H1 (cell line): ENCODE results near the gene DGKZ. TPM values are rescaled to one million over a fixed set of nuclear protein-coding genes. Genes with fewer than 3 reads are reported as not detected.
A peak's percentile ranks its signal among the peaks of the same experiment; 100 is the strongest.

Source experiments
- CTCF ChIA-PET: fragments of 300-600 bp; sonication (Branson Sonifier 250); formaldehyde crosslinking; loops from one replicate; lab custom pipeline; 2021; ENCODE audit not compliant: partially characterized antibody; lab: Charles Lee
- POLR2A ChIA-PET: fragments of 300-600 bp; sonication (Branson Sonifier 250); formaldehyde crosslinking; loops from one replicate; lab custom pipeline; 2021; ENCODE audit warnings: inconsistent platforms; ENCODE audit not compliant: partially characterized antibody; lab: Charles Lee
- DNase-seq, 2 experiments: peaks; one replicate each; pipeline versions ENCODE4 v3.0.0 to v3.0.0-alpha.2; 2010 to 2022; ENCODE audit warnings: low spot score in 2 of 2, low read depth in 1 of 2, mixed read lengths in 1 of 2
- FAIRE-seq: peaks from 2 replicates; lab custom pipeline; 2011; peaks lifted over from hg19 to GRCh38; lab: Jason Lieb, UNC
- H2AFZ ChIP-seq: 2 replicates; pipeline ENCODE4 v1.8.1; 2012; ENCODE audit warnings: low read length, inconsistent platforms
- H2AK5ac ChIP-seq: 2 replicates; pipeline ENCODE4 v1.6.1; 2013; ENCODE audit warnings: low read depth, low read length
- H2BK120ac ChIP-seq: replicated peaks from 2 replicates; pipeline ENCODE3; 2013; ENCODE audit warnings: low read depth, low read length, inconsistent platforms
- H2BK12ac ChIP-seq: 2 replicates; pipeline ENCODE4 v1.6.1; 2013; ENCODE audit warnings: low read depth, low read length
- H2BK15ac ChIP-seq: 2 replicates; pipeline ENCODE4 v1.6.1; 2013; ENCODE audit warnings: low read length
- H2BK20ac ChIP-seq: 2 replicates; pipeline ENCODE4 v1.6.1; 2013; ENCODE audit warnings: low read length
- H2BK5ac ChIP-seq: 2 replicates; pipeline ENCODE4 v1.6.1; 2013; ENCODE audit warnings: low read depth, low read length
- H3K14ac ChIP-seq: 2 replicates; pipeline ENCODE4 v1.6.1; 2013; ENCODE audit warnings: inconsistent platforms; ENCODE audit not compliant: insufficient read length
- H3K18ac ChIP-seq: 2 replicates; pipeline ENCODE4 v1.6.1; 2013; ENCODE audit warnings: low read length; ENCODE audit errors: extremely low read depth
- H3K23ac ChIP-seq: 2 replicates; pipeline ENCODE4 v1.6.1; 2013; ENCODE audit warnings: inconsistent platforms; ENCODE audit not compliant: insufficient read length
- H3K23me2 ChIP-seq: 2 replicates; pipeline ENCODE4 v1.6.1; 2013; ENCODE audit warnings: low read depth, low read length
- H3K27ac ChIP-seq: 2 replicates; pipeline ENCODE4 v1.6.1; 2011; ENCODE audit warnings: low read depth, low read length, inconsistent platforms
- H3K27me3 ChIP-seq, 4 experiments: replicated peaks in 1 of 4; 1 replicate in 1 of 4; 2 replicates in 3 of 4; pipeline versions ENCODE4 v1.6.1 to v1.8.1; 2011 to 2013; ENCODE audit warnings: low read length in 3 of 4, mild to moderate bottlenecking in 3 of 4, inconsistent platforms in 2 of 4, mixed read lengths in 2 of 4, moderate library complexity in 1 of 4; ENCODE audit not compliant: control insufficient read depth in 3 of 4, insufficient read depth in 3 of 4; ENCODE audit errors: extremely low read depth in 1 of 4
- H3K36me3 ChIP-seq, 4 experiments: 2 replicates each; pipeline versions ENCODE4 v1.6.1 to v1.8.1; 2011 to 2013; ENCODE audit warnings: mild to moderate bottlenecking in 4 of 4, low read length in 3 of 4, moderate library complexity in 2 of 4, control low read depth in 1 of 4, inconsistent platforms in 1 of 4; ENCODE audit not compliant: insufficient read depth in 4 of 4, control insufficient read depth in 2 of 4
- H3K4ac ChIP-seq: replicated peaks from 2 replicates; pipeline ENCODE3; 2013; ENCODE audit warnings: low read length, low read depth, mixed read lengths, inconsistent platforms; ENCODE audit not compliant: insufficient read length
- H3K4me1 ChIP-seq, 4 experiments: replicated peaks in 1 of 4; 1 replicate in 1 of 4; 2 replicates in 3 of 4; pipeline versions ENCODE4 v1.6.1 to v1.8.1; 2011 to 2013; ENCODE audit warnings: low read length in 3 of 4, inconsistent platforms in 2 of 4, mixed read lengths in 1 of 4; ENCODE audit not compliant: insufficient read depth in 4 of 4, control insufficient read depth in 3 of 4
- H3K4me2 ChIP-seq, 2 experiments: 2 replicates each; pipeline versions ENCODE4 v1.6.1 to v1.8.1; 2011 to 2013; ENCODE audit warnings: low read depth in 2 of 2, low read length in 2 of 2, control low read depth in 1 of 2, inconsistent platforms in 1 of 2, mild to moderate bottlenecking in 1 of 2; ENCODE audit not compliant: insufficient read depth in 1 of 2
- H3K4me3 ChIP-seq, 4 experiments: fragments of 200-600, 300-600 bp in 1 of 4; sonication (generic), shearing (Covaris generic), sonication (Bioruptor Twin) in 1 of 4; 2 replicates each; pipeline versions ENCODE4 v1.5.1 to v1.8.1; 2011 to 2016; ENCODE audit warnings: low read length in 4 of 4, low read depth in 3 of 4, control low read depth in 2 of 4, inconsistent platforms in 2 of 4, mild to moderate bottlenecking in 2 of 4, mixed read lengths in 1 of 4, moderate library complexity in 1 of 4; ENCODE audit not compliant: insufficient read depth in 2 of 4; ENCODE audit errors: extremely low read depth in 1 of 4
- H3K56ac ChIP-seq: replicated peaks from 2 replicates; pipeline ENCODE3; 2013; ENCODE audit warnings: low read depth, mild to moderate bottlenecking, mixed read lengths, low read length, inconsistent platforms; ENCODE audit not compliant: insufficient read length
- H3K79me1 ChIP-seq: 2 replicates; pipeline ENCODE4 v1.6.1; 2013; ENCODE audit warnings: low read depth, low read length, control low read depth
- H3K79me2 ChIP-seq, 2 experiments: 2 replicates each; pipeline versions ENCODE4 v1.6.1 to v1.8.1; 2012 to 2013; ENCODE audit warnings: low read length in 2 of 2, mild to moderate bottlenecking in 2 of 2, inconsistent platforms in 1 of 2; ENCODE audit not compliant: insufficient read depth in 2 of 2, control insufficient read depth in 1 of 2
- H3K9ac ChIP-seq, 4 experiments: replicated peaks in 1 of 4; 1 replicate in 1 of 4; 2 replicates in 3 of 4; pipeline versions ENCODE4 v1.6.1 to v1.8.1; 2011 to 2013; ENCODE audit warnings: low read depth in 3 of 4, low read length in 3 of 4, control low read depth in 2 of 4, mild to moderate bottlenecking in 2 of 4, moderate library complexity in 2 of 4, inconsistent platforms in 1 of 4; ENCODE audit errors: extremely low read depth in 1 of 4
- H3K9me3 ChIP-seq, 2 experiments: 2 replicates each; pipeline versions ENCODE4 v1.6.1 to v1.8.1; 2012 to 2013; ENCODE audit warnings: mild to moderate bottlenecking in 2 of 2, moderate library complexity in 2 of 2, control low read depth in 1 of 2, inconsistent platforms in 1 of 2, low read depth in 1 of 2, low read length in 1 of 2, mixed read lengths in 1 of 2; ENCODE audit not compliant: insufficient read depth in 2 of 2
- H4K20me1 ChIP-seq, 2 experiments: replicated peaks in 1 of 2; 2 replicates each; pipeline versions ENCODE3 to v1.8.1; 2011 to 2013; ENCODE audit warnings: inconsistent platforms in 2 of 2, low read length in 2 of 2, mild to moderate bottlenecking in 1 of 2; ENCODE audit not compliant: insufficient read depth in 2 of 2, control insufficient read depth in 1 of 2
- H4K5ac ChIP-seq: 2 replicates; pipeline ENCODE4 v1.6.1; 2013; ENCODE audit warnings: low read length, low read depth, mixed read lengths, inconsistent platforms; ENCODE audit not compliant: insufficient read length
- H4K8ac ChIP-seq: 2 replicates; pipeline ENCODE4 v1.8.0; 2013; ENCODE audit warnings: mild to moderate bottlenecking, moderate library complexity, low read length, inconsistent platforms; ENCODE audit not compliant: insufficient read depth; ENCODE audit errors: extremely low read depth
- H4K91ac ChIP-seq: replicated peaks from 2 replicates; pipeline ENCODE3; 2013; ENCODE audit warnings: low read length, mixed read lengths, inconsistent platforms; ENCODE audit not compliant: insufficient read length
- BACH1 ChIP-seq: IDR thresholded peaks from 2 replicates; pipeline ENCODE4 v1.6.1; 2012; ENCODE audit warnings: low read length, improper control_type of control experiment
- CTBP2 ChIP-seq: IDR thresholded peaks from 2 replicates; pipeline ENCODE4 v1.7.0; 2011; ENCODE audit warnings: borderline replicate concordance, mild to moderate bottlenecking, moderate library complexity, mixed read lengths, low read length; ENCODE audit not compliant: insufficient read depth, insufficient read length
- GABPA ChIP-seq: IDR thresholded peaks from 2 replicates; pipeline ENCODE4 v1.6.1; 2011; ENCODE audit warnings: mild to moderate bottlenecking, low read length, moderate library complexity, borderline replicate concordance; ENCODE audit not compliant: insufficient read depth
- JUN ChIP-seq: IDR thresholded peaks from 2 replicates; pipeline ENCODE4 v1.6.1; 2011; ENCODE audit warnings: low read depth, mild to moderate bottlenecking, improper control_type of control experiment, low read length
- JUND ChIP-seq: IDR thresholded peaks from 2 replicates; pipeline ENCODE4 v1.6.1; 2011; ENCODE audit warnings: mild to moderate bottlenecking, improper control_type of control experiment, low read length
- MAFK ChIP-seq: IDR thresholded peaks from 2 replicates; pipeline ENCODE4 v1.6.1; 2012; ENCODE audit warnings: low read depth, mild to moderate bottlenecking, improper control_type of control experiment, low read length
- NANOG ChIP-seq: IDR thresholded peaks from 2 replicates; pipeline ENCODE4 v1.6.1; 2011; ENCODE audit warnings: low read length, low read depth, mild to moderate bottlenecking, inconsistent platforms; ENCODE audit not compliant: insufficient read depth, poor library complexity, severe bottlenecking
- SIN3A ChIP-seq, 2 experiments: IDR thresholded peaks in 1 of 2; conservative IDR thresholded peaks in 1 of 2; 2 replicates each; pipeline ENCODE4 v1.6.1; 2011 to 2012; ENCODE audit warnings: low read length in 2 of 2, improper control_type of control experiment in 1 of 2, low read depth in 1 of 2, mild to moderate bottlenecking in 1 of 2
- SP1 ChIP-seq: IDR thresholded peaks from 2 replicates; pipeline ENCODE4 v1.6.1; 2011; ENCODE audit warnings: low read depth, low read length
- SP2 ChIP-seq: IDR thresholded peaks from 2 replicates; pipeline ENCODE4 v1.6.1; 2012; ENCODE audit warnings: mild to moderate bottlenecking, low read length, inconsistent platforms
- SRF ChIP-seq: IDR thresholded peaks from 2 replicates; pipeline ENCODE4 v1.6.1; 2011; ENCODE audit warnings: mild to moderate bottlenecking, low read depth, low read length, moderate library complexity
- WGBS, 2 experiments: shearing (Covaris generic) in 1 of 2; methylation state at CpG; one replicate each; pipeline versions ENCODE4 v1.1.6 to v1.1.7; 2013 to 2015; ENCODE audit warnings: low lambda C conversion rate in 2 of 2, mixed read lengths in 2 of 2, inconsistent platforms in 1 of 2, low coverage in 1 of 2, missing lambda C conversion rate in 1 of 2; ENCODE audit not compliant: insufficient replicate concordance in 2 of 2, insufficient coverage in 1 of 2, insufficient read length in 1 of 2; ENCODE audit errors: extremely low coverage in 1 of 2, missing lambda C conversion rate in 1 of 2; 5-methylcytosine and 5-hydroxymethylcytosine counted together
- polyA plus RNA-seq, 7 experiments: library from polyadenylated mRNA; depleted of rRNA in 3 of 7; stranded (reverse) in 5 of 7; unstranded in 2 of 7; fragments of >200 nt in 5 of 7; fragments of 200-250 nt in 2 of 7; gene quantifications; 1 replicate in 5 of 7; 2 replicates in 1 of 7; 4 replicates in 1 of 7; pipeline versions ENCODE4 v1.2.1 to v1.2.3, GENCODE V29; 2011 to 2013; ENCODE audit warnings: missing spikeins in 2 of 7, mixed read lengths in 2 of 7
- total RNA-seq: library from RNA; stranded (reverse); fragmentation: NEBNext Ultra II Directional; extraction: Animal tissue kit (Norgen Biotek cat#: 25700); gene quantifications from 2 replicates; pipeline ENCODE4 v1.2.1, GENCODE V29; 2021

DGKZ gene
- total and polyA plus RNA-seq, 2 of the 8 experiments (the other 6 are each of a cell fraction or from before 2014, with no cell fraction given), result 84.4 to 184 TPM

GRCh38 chr11:46307369-46307768, 39.9 kb upstream of the DGKZ start:
- no peak overlapping the region for H3K23ac ChIP-seq
- H4K20me1 ChIP-seq, result no peaks in the 10 kb centered on the region
- no peaks in the 10 kb centered on the region for H3K79me2 ChIP-seq
- no peak overlapping the region for H4K5ac ChIP-seq
- H3K27ac ChIP-seq, result no peak overlapping the region
- CTCF ChIA-PET, result interaction anchor here (0.6 to 38.0 kb wide), 18 partner anchors 9 to 356 kb away, joined by 3 to 858 read pairs (median 8); partner anchors contain the start of gene CREB3L1
- no peak overlapping the region for H3K56ac ChIP-seq
- no peak overlapping the region for H2BK120ac ChIP-seq
- H3K9me3 ChIP-seq, result no peaks in the 10 kb centered on the region
- no peak overlapping the region for H3K9ac ChIP-seq
- no peak overlapping the region; the same call in 1 of the 2 replicates for H2AK5ac ChIP-seq
- no peak overlapping the region; the same call in 1 of the 2 replicates for H4K8ac ChIP-seq
- H2BK15ac ChIP-seq, result 0 out of 2 replicates have a peak overlapping the region, but pooled peaks have one; percentile 61
- 95% methylated on average over 3 of the region's 3 CpGs; no CpG with 5 or more reads in 1 of the 2 experiments for WGBS, 2 experiments
- H4K91ac ChIP-seq, result peak overlapping the region; percentile 15
- peaks cover 0 to 12% (median 7%) of the 10 kb centered on the region in 4 experiments; a peak in 6 of 7 replicates for H3K4me1 ChIP-seq
- peak overlapping the region; percentile 16; the same call in 1 of the 2 replicates for H2BK20ac ChIP-seq
- H3K14ac ChIP-seq, result no peak overlapping the region
- H3K4me2 ChIP-seq, result no peak overlapping the region
- H2AFZ ChIP-seq, result no peak overlapping the region
- H3K27me3 ChIP-seq, result no peaks in the 10 kb centered on the region
- H2BK5ac ChIP-seq, result 0 out of 2 replicates have a peak overlapping the region, but pooled peaks have one; percentile 26
- POLR2A ChIA-PET, result interaction anchor here (0.6 to 11.7 kb wide), 10 partner anchors 8 to 254 kb away, joined by 3 to 77 read pairs (median 4); partner anchors contain the start of gene CREB3L1
- H3K18ac ChIP-seq, result peak overlapping the region; percentile 83
- no peaks in the 10 kb centered on the region for H3K23me2 ChIP-seq
- H3K4ac ChIP-seq, result no peak overlapping the region
- H3K4me3 ChIP-seq, result no peak overlapping the region
- TF ChIP-seq JUND (no peak), SP1 (no peak), MAFK (no peak), SP2 (no peak), SRF (no peak), BACH1 (no peak), NANOG (no peak), JUN (no peak), CTBP2 (no peak), GABPA (no peak), SIN3A (conservative IDR thresholded peaks at IDR 0.05 in 1 of 2, IDR thresholded peaks at IDR 0.05 in 1 of 2; ENCODE audit: low read depth in 1 of 2, low read length in 2 of 2) (no peak)
- H2BK12ac ChIP-seq, result peak overlapping the region; percentile 88
- no peaks in the 10 kb centered on the region for H3K79me1 ChIP-seq
- FAIRE-seq (no peak), DNase-seq (no peak)
- no peaks in the 10 kb centered on the region for H3K36me3 ChIP-seq
